K562 (cell line): Measurements from ENCODE around the gene ACADM. TPM values are rescaled to one million over a fixed set of nuclear protein-coding genes. Genes with fewer than 3 reads are reported as not detected.
"Not testable (repeated sequence)": the region's sequence is repeated elsewhere in the genome, so short reads cannot be mapped to it uniquely, and the experiment has no call there.

ENCODE experiments used
- ATAC-seq: fragments of 200-7000 bp; cut with Tn5 transposase; 3 replicates; pipeline ENCODE4 v1.9.1; 2020; ENCODE audit warnings: moderate library complexity
- BruUV-seq: library from RNA; stranded (reverse); fragments of 400-500 nt; replicated peaks from 2 replicates; lab custom pipeline; 2021; lab: Mats Ljungman, UMichigan
- CTCF ChIA-PET: fragments of 300-600 bp; formaldehyde crosslinking; extraction: SDS; loops from one replicate; lab custom pipeline; 2021; ENCODE audit warnings: low intra/inter-chr PET ratio; lab: Yijun Ruan, JAX
- POLR2A ChIA-PET: fragments of 300-600, 350-650 bp; sonication (Branson Sonifier 250); formaldehyde crosslinking; extraction: SDS; loops from one replicate; lab custom pipeline; 2021; ENCODE audit warnings: antibody characterized with exemption, inconsistent platforms; lab: Yijun Ruan, JAX
- DNase-seq, 4 experiments: peaks; one replicate each; pipeline versions ENCODE4 v3.0.0 to v3.0.0-alpha.2; 2011 to 2018; ENCODE audit warnings: low spot score in 3 of 4, mixed read lengths in 3 of 4; ENCODE audit errors: extremely low read depth in 1 of 4
- FAIRE-seq: peaks from 2 replicates; lab custom pipeline; 2011; peaks lifted over from hg19 to GRCh38; lab: Jason Lieb, UNC
- H2AFZ ChIP-seq: 2 replicates; pipeline ENCODE4 v1.6.0; 2011; ENCODE audit warnings: low read depth, low read length, control low read depth, inconsistent platforms
- H3K27ac ChIP-seq: fragments of 200-600 bp; 3 replicates; pipeline ENCODE4 v1.8.0; 2011; ENCODE audit warnings: low read depth, mild to moderate bottlenecking, control low read depth, inconsistent platforms, low read length, moderate library complexity, mixed read lengths; ENCODE audit errors: extremely low read depth
- H3K27me3 ChIP-seq, 2 experiments: fragments of 300-600 bp in 1 of 2; 2 replicates in 1 of 2; 3 replicates in 1 of 2; pipeline versions ENCODE4 v1.6.0 to v1.8.0; 2011; ENCODE audit warnings: inconsistent platforms in 2 of 2, low read length in 2 of 2, mild to moderate bottlenecking in 1 of 2, mixed read lengths in 1 of 2, moderate library complexity in 1 of 2; ENCODE audit not compliant: control insufficient read depth in 2 of 2, insufficient read depth in 2 of 2
- H3K36me3 ChIP-seq: fragments of 300-600 bp; 3 replicates; pipeline ENCODE4 v1.8.0; 2011; ENCODE audit warnings: mild to moderate bottlenecking, low read length, inconsistent platforms; ENCODE audit not compliant: control insufficient read depth, insufficient read depth
- H3K4me1 ChIP-seq, 2 experiments: fragments of 200-600 bp in 1 of 2; replicated peaks in 1 of 2; 2 replicates in 1 of 2; 3 replicates in 1 of 2; pipeline versions ENCODE4 v1.5.1 to v1.8.0; 2011; ENCODE audit warnings: inconsistent platforms in 2 of 2, low read length in 2 of 2, mild to moderate bottlenecking in 1 of 2, mixed read lengths in 1 of 2, moderate library complexity in 1 of 2; ENCODE audit not compliant: control insufficient read depth in 2 of 2, insufficient read depth in 2 of 2
- H3K4me2 ChIP-seq: 2 replicates; pipeline ENCODE4 v1.6.1; 2011; ENCODE audit warnings: low read length, control low read depth, inconsistent platforms, mixed read lengths; ENCODE audit not compliant: insufficient read depth
- H3K4me3 ChIP-seq: fragments of 200-600 bp; sonication (generic), shearing (Covaris generic); 2 replicates; pipeline ENCODE4 v1.5.1; 2016; ENCODE audit warnings: control low read depth, inconsistent platforms
- H3K79me2 ChIP-seq: fragments of 200-600 bp; 3 replicates; pipeline ENCODE4 v1.8.0; 2011; ENCODE audit warnings: low read length, inconsistent platforms; ENCODE audit not compliant: control insufficient read depth, insufficient read depth
- H3K9ac ChIP-seq, 2 experiments: 2 replicates each; pipeline versions ENCODE4 v1.6.0 to v1.6.1; 2011; ENCODE audit warnings: low read depth in 2 of 2, low read length in 2 of 2, control low read depth in 1 of 2, inconsistent platforms in 1 of 2, mild to moderate bottlenecking in 1 of 2, mixed read lengths in 1 of 2; ENCODE audit not compliant: insufficient read depth in 1 of 2
- H3K9me1 ChIP-seq: one replicate; pipeline ENCODE4 v1.6.0; 2011; ENCODE audit warnings: inconsistent platforms, mild to moderate bottlenecking, low read length, moderate library complexity; ENCODE audit not compliant: control insufficient read depth, insufficient read depth
- H3K9me3 ChIP-seq: replicated peaks from 2 replicates; pipeline ENCODE4 v1.5.1; 2011; ENCODE audit warnings: low read depth, low read length, inconsistent platforms; ENCODE audit not compliant: control insufficient read depth, insufficient read depth
- H4K20me1 ChIP-seq: replicated peaks from 2 replicates; pipeline ENCODE4 v1.6.1; 2011; ENCODE audit warnings: low read length, inconsistent platforms, mixed read lengths; ENCODE audit not compliant: control insufficient read depth, insufficient read depth
- BCOR ChIP-seq: fragments of 450-650 bp; IDR thresholded peaks from 2 replicates; pipeline ENCODE4 v1.6.1; 2016
- CHAMP1 ChIP-seq: fragments of 450-650 bp; IDR thresholded peaks from 2 replicates; pipeline ENCODE4 v1.6.1; 2016; ENCODE audit warnings: mild to moderate bottlenecking
- ESRRA ChIP-seq: fragments of 450-650 bp; IDR thresholded peaks from 2 replicates; pipeline ENCODE4 v1.6.1; 2014; ENCODE audit warnings: low read depth, mild to moderate bottlenecking, moderate library complexity, borderline replicate concordance
- HDAC1 ChIP-seq, 2 experiments: fragments of 450-650 bp; IDR thresholded peaks; 2 replicates each; pipeline ENCODE4 v1.6.1; 2016 to 2017; ENCODE audit warnings: inconsistent platforms in 1 of 2, mild to moderate bottlenecking in 1 of 2, moderate library complexity in 1 of 2
- HDAC2 ChIP-seq: fragments of 450-650 bp; IDR thresholded peaks from 2 replicates; pipeline ENCODE4 v1.6.1; 2016; ENCODE audit warnings: mild to moderate bottlenecking
- KDM1A ChIP-seq, 2 experiments: fragments of 450-650 bp; IDR thresholded peaks; 2 replicates each; pipeline ENCODE4 v1.6.1; 2016; ENCODE audit warnings: mild to moderate bottlenecking in 2 of 2
- NR2C1 ChIP-seq, 2 experiments: fragments of 450-650 bp; IDR thresholded peaks; 2 replicates each; pipeline ENCODE4 v1.6.1; 2017; ENCODE audit warnings: mild to moderate bottlenecking in 2 of 2, antibody characterized with exemption in 1 of 2, inconsistent platforms in 1 of 2, missing compliant biosample characterization in 1 of 2, missing genetic modification characterization in 1 of 2
- RBM25 ChIP-seq: fragments of 200-400 bp; formaldehyde crosslinking; IDR thresholded peaks from 2 replicates; pipeline ENCODE4 v1.6.1; 2018; ENCODE audit warnings: low read length, low read depth, moderate library complexity; ENCODE audit not compliant: severe bottlenecking
- SMARCA5 ChIP-seq: fragments of 450-650 bp; IDR thresholded peaks from 2 replicates; pipeline ENCODE4 v1.6.1; 2016
- THRAP3 ChIP-seq: fragments of 450-650 bp; IDR thresholded peaks from 2 replicates; pipeline ENCODE4 v1.6.1; 2016; ENCODE audit warnings: mild to moderate bottlenecking, inconsistent platforms, borderline replicate concordance
- ZNF146 ChIP-seq: IDR thresholded peaks from one replicate; pipeline ENCODE4 v1.6.1; 2018; ENCODE audit warnings: missing compliant biosample characterization; ENCODE audit not compliant: unreplicated experiment
- ZNF512 ChIP-seq: IDR thresholded peaks from 2 replicates; pipeline ENCODE4 v1.6.1; 2016; ENCODE audit warnings: missing genetic modification characterization, missing compliant biosample characterization
- WGBS: fragments of 100-300 bp; shearing (Covaris generic); methylation state at CpG from one replicate; pipeline ENCODE4 v1.1.6; 2016; ENCODE audit warnings: low coverage, mixed read lengths; ENCODE audit not compliant: insufficient coverage; ENCODE audit errors: missing lambda C conversion rate; 5-methylcytosine and 5-hydroxymethylcytosine counted together
- in situ Hi-C: fragments of 300-500 bp; cut with MboI; formaldehyde crosslinking; loops from 4 replicates; pipeline ENCODE4 v1.15.0; 2018; ENCODE audit warnings: inconsistent platforms, mixed read lengths
- intact Hi-C: fragments of 100-400 bp; cut with micrococcal nuclease; formaldehyde crosslinking; loops from 2 replicates; pipeline ENCODE4 v1.14.2; 2022
- polyA plus RNA-seq, 8 experiments: library from polyadenylated mRNA; depleted of rRNA in 4 of 8; stranded (reverse) in 5 of 8; unstranded in 3 of 8; fragments of >200 nt; fragmentation: Nextera tagmentation in 2 of 8; fragmentation: Illumina TruSeq in 1 of 8; extraction: Ambion mirVana in 2 of 8; extraction: Trizol in 1 of 8; gene quantifications; 2 replicates each; pipeline versions ENCODE4 v1.2.1 to v1.2.3, GENCODE V29; 2011 to 2014; ENCODE audit warnings: inconsistent platforms in 1 of 8, missing spikeins in 1 of 8
- total RNA-seq, 7 experiments: library from RNA; depleted of rRNA in 6 of 7; stranded (reverse); fragments of >200 nt in 6 of 7; fragmentation: Illumina TruSeq in 2 of 7; extraction: Trizol in 2 of 7; gene quantifications; 2 replicates each; pipeline versions ENCODE4 v1.2.1 to v1.2.3, GENCODE V29; 2011 to 2021; ENCODE audit warnings: low replicate concordance in 1 of 7

The ACADM gene
- total and polyA plus RNA-seq, 9 of the 15 experiments (the other 6 are each of a cell fraction or from before 2014, with no cell fraction given), result 82.5 to 156 (median 123) TPM

- H3K9ac ChIP-seq, H3K4me3 ChIP-seq, intact Hi-C loops, H3K27ac ChIP-seq, H3K4me2 ChIP-seq, H2AFZ ChIP-seq, H3K27me3 ChIP-seq, H4K20me1 ChIP-seq, H3K79me2 ChIP-seq, CTCF ChIA-PET, BruUV-seq, DNase-seq, FAIRE-seq, in situ Hi-C loops, H3K4me1 ChIP-seq, H3K9me3 ChIP-seq, H3K36me3 ChIP-seq, ATAC-seq, H3K9me1 ChIP-seq, POLR2A ChIA-PET: not testable (repeated sequence)
- WGBS, result 45% methylated on average over 4 of the region's 4 CpGs
These were observed 55.7 kb downstream of the ACADM start for GRCh38 chr1:75780183-75780582.

DNA sequence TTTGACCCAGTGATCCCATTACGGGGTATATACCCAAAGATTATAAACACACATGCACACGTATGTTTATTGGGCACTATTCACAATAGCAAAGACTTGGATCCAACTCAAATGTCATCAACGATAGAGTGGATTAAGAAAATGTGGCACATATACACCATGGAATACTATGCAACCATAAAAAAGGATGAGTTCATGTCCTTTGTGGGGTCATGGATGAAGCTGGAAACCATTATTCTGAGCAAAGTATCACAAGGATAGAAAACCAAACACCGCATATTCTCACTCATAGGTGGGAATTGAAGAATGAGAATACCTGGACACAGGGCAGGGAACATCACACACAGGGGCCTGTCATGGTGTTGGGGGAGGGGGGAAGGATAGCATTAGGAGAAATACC is 59.4 kb downstream of the ACADM start:
- H3K4me3 ChIP-seq, result peak overlapping the region; percentile 63
- 0 out of 2 replicates have a peak, but pooled peaks have one; percentile 2 for TF ChIP-seq ZNF512 (tag)
- TF ChIP-seq NR2C1 (IDR thresholded peaks at IDR 0.05), result peak; percentile 24; the same call in 1 of the 2 replicates
- H3K4me1 ChIP-seq; CTCF ChIA-PET; H3K9me3 ChIP-seq; H3K27me3 ChIP-seq; DNase-seq; FAIRE-seq; ATAC-seq; H3K9me1 ChIP-seq; in situ Hi-C loops; BruUV-seq; TF ChIP-seq NR2C1 (tag; IDR thresholded peaks at IDR 0.05): not testable (repeated sequence)
- peak; percentile 63; the same call in 1 of the 2 replicates for TF ChIP-seq HDAC2
- TF ChIP-seq BCOR, result peak; percentile 93
- peak; percentile 39; the same call in 1 of the 2 replicates for TF ChIP-seq THRAP3
- peak; percentile 92; the same call in 1 of the 2 replicates for TF ChIP-seq SMARCA5
- TF ChIP-seq ZNF146 (CRISPR knock-in tag), result peak; percentile 99
- TF ChIP-seq KDM1A (IDR thresholded peaks at IDR 0.05), result peak; percentile 85 to 90
- TF ChIP-seq RBM25, result peak; percentile 37
- TF ChIP-seq HDAC1 (IDR thresholded peaks at IDR 0.05), result peak; percentile 36 to 48; a peak in 2 of 4 replicates
- TF ChIP-seq ESRRA, result peak; percentile 54
- peak; percentile 68 for TF ChIP-seq CHAMP1
- peak overlapping the region; percentile 95 for H3K27ac ChIP-seq
- intact Hi-C loops, result loop anchor here (2.0 kb wide), 1 partner anchor 143 kb away; no protein-coding TSS in a partner anchor
- peaks cover 23% of the 10 kb centered on the region for H3K36me3 ChIP-seq
- peak overlapping the region; percentile 88 for H2AFZ ChIP-seq
- WGBS, result 78% methylated on average over 4 of the region's 4 CpGs
- peak overlapping the region; percentile 94 for H3K4me2 ChIP-seq
- H3K79me2 ChIP-seq, result peaks cover 43% of the 10 kb centered on the region
- POLR2A ChIA-PET, result interaction anchor here (3.3 kb wide), 1 partner anchor 12 kb away, joined by 32 read pairs; the partner anchor contains the start of gene MSH4
- H3K9ac ChIP-seq, result peak overlapping the region in 1 of 2 experiments; percentile 95; a peak in 2 of 4 replicates
- H4K20me1 ChIP-seq, result peaks cover 14% of the 10 kb centered on the region
